ENCODE measurements around the gene ITGA5. TPM values are rescaled to one million over a fixed set of nuclear protein-coding genes. Genes with fewer than 3 reads are reported as not detected.

ITGA5 gene
- total and polyA plus RNA-seq, 2 experiments from 2014 or later, result 402 to 496 TPM

GRCh38 chr12:54407183-54407905, 11.7 kb downstream of the ITGA5 start:
- no peak overlapping the region for H3K4me2 ChIP-seq (ENCODE audit: unreplicated experiment)
- H4K20me1 ChIP-seq (ENCODE audit: insufficient read depth), result no peaks in the 10 kb centered on the region
- DNase-seq, result peak; percentile 36
- 46 to 50% methylated on average over 5 of the region's 5 CpGs for WGBS, 2 experiments (ENCODE audit: low coverage in 1 of 2, low lambda C conversion rate in 2 of 2, missing lambda C conversion rate in 2 of 2)
- TF ChIP-seq EZH2phosphoT487 (IDR thresholded peaks at IDR 0.05; ENCODE audit: insufficient read depth, low read depth) (no peak), EZH2 (IDR thresholded peaks at IDR 0.05; ENCODE audit: insufficient read depth, poor library complexity, severe bottlenecking) (no peak)
- in situ Hi-C loops (cut with MboI), result no loop called here
- H3K27ac ChIP-seq, result peak overlapping the region; percentile 37
- no peaks in the 10 kb centered on the region for H3K9me2 ChIP-seq (ENCODE audit: insufficient read depth)
- H3K9me3 ChIP-seq (ENCODE audit: low read depth), result no peaks in the 10 kb centered on the region
- no peak overlapping the region for H3K4me3 ChIP-seq
- H3K36me3 ChIP-seq (ENCODE audit: low read depth), result peaks cover 64% of the 10 kb centered on the region
- H3K4me1 ChIP-seq (ENCODE audit: insufficient read depth), result peaks cover 31% of the 10 kb centered on the region
- H3K9ac ChIP-seq, result peak overlapping the region; percentile 28; the same call in 1 of the 2 replicates
- H3K27me3 ChIP-seq (replicated peaks; ENCODE audit: insufficient read depth), result no peaks in the 10 kb centered on the region
- no peak overlapping the region for H2AFZ ChIP-seq
- H3K79me2 ChIP-seq (ENCODE audit: insufficient read depth), result peaks cover 78% of the 10 kb centered on the region
- H3F3A ChIP-seq (ENCODE audit: insufficient read depth), result peaks cover 71% of the 10 kb centered on the region

DNA sequence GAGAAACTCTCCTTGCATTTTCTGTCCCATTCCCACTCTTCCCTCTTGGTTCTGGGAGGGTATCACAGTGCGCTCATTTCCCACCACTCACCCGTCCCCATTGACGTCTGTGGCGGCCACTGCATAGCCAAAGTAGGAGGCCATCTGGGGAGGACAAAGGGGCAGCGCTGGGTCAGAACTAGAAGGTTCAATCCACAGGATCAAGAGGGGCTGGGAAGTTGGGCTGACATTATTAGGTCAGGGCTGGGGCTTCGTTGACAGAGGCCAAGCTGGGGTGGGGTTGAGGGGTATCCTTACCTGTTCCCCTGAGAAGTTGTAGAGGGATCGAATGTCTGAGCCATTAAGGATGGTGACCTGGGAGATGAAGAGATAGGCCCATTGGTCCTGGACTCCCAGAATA, 13.5 kb downstream of the ITGA5 start:
- Histone ChIP-seq H3K4me2 (ENCODE audit: unreplicated experiment) (no peak overlapping the region), H3K4me3 (no peak overlapping the region), H3K27me3 (replicated peaks; ENCODE audit: insufficient read depth) (no peaks in the 10 kb centered on the region), H2AFZ (no peak overlapping the region), H3K9ac (no peak overlapping the region), H3K9me2 (ENCODE audit: insufficient read depth) (no peaks in the 10 kb centered on the region), H3K36me3 (ENCODE audit: low read depth) (peaks cover 77% of the 10 kb centered on the region), H3K27ac (no peak overlapping the region), H3K79me2 (ENCODE audit: insufficient read depth) (peaks cover 67% of the 10 kb centered on the region), H3K9me3 (ENCODE audit: low read depth) (no peaks in the 10 kb centered on the region), H3K4me1 (ENCODE audit: insufficient read depth) (peaks cover 17% of the 10 kb centered on the region), H3F3A (ENCODE audit: insufficient read depth) (peaks cover 72% of the 10 kb centered on the region), H4K20me1 (ENCODE audit: insufficient read depth) (no peaks in the 10 kb centered on the region)
- TF ChIP-seq EZH2phosphoT487 (IDR thresholded peaks at IDR 0.05; ENCODE audit: insufficient read depth, low read depth) (no peak), EZH2 (IDR thresholded peaks at IDR 0.05; ENCODE audit: insufficient read depth, poor library complexity, severe bottlenecking) (no peak)
- in situ Hi-C loops (cut with MboI), result no loop called here
- WGBS, 2 experiments (ENCODE audit: low coverage in 1 of 2, low lambda C conversion rate in 2 of 2, missing lambda C conversion rate in 2 of 2), result 90% methylated on average over 7 of the region's 7 CpGs
- DNase-seq, result no peak

GRCh38 chr12:54405106-54405505, 14.0 kb downstream of the ITGA5 start:
- TF ChIP-seq EZH2phosphoT487 (IDR thresholded peaks at IDR 0.05; ENCODE audit: insufficient read depth, low read depth) (no peak), EZH2 (IDR thresholded peaks at IDR 0.05; ENCODE audit: insufficient read depth, poor library complexity, severe bottlenecking) (no peak)
- no peak overlapping the region for H2AFZ ChIP-seq
- H3K27me3 ChIP-seq (replicated peaks; ENCODE audit: insufficient read depth), result no peaks in the 10 kb centered on the region
- H3K27ac ChIP-seq, result no peak overlapping the region
- 82 to 84% methylated on average over 9 to 10 of the region's 10 CpGs for WGBS, 2 experiments (ENCODE audit: low coverage in 1 of 2, low lambda C conversion rate in 2 of 2, missing lambda C conversion rate in 2 of 2)
- H4K20me1 ChIP-seq (ENCODE audit: insufficient read depth), result no peaks in the 10 kb centered on the region
- H3K9me2 ChIP-seq (ENCODE audit: insufficient read depth), result no peaks in the 10 kb centered on the region
- H3F3A ChIP-seq (ENCODE audit: insufficient read depth), result peaks cover 72% of the 10 kb centered on the region
- no peaks in the 10 kb centered on the region for H3K9me3 ChIP-seq (ENCODE audit: low read depth)
- H3K4me1 ChIP-seq (ENCODE audit: insufficient read depth), result peaks cover 14% of the 10 kb centered on the region
- in situ Hi-C loops (cut with MboI), result no loop called here
- no peak overlapping the region for H3K4me2 ChIP-seq (ENCODE audit: unreplicated experiment)
- peaks cover 77% of the 10 kb centered on the region for H3K36me3 ChIP-seq (ENCODE audit: low read depth)
- no peak overlapping the region for H3K4me3 ChIP-seq
- no peak overlapping the region for H3K9ac ChIP-seq
- H3K79me2 ChIP-seq (ENCODE audit: insufficient read depth), result peaks cover 62% of the 10 kb centered on the region
- no peak for DNase-seq

- Histone ChIP-seq H3F3A (ENCODE audit: insufficient read depth) (peaks cover 77% of the 10 kb centered on the region), H3K27me3 (replicated peaks; ENCODE audit: insufficient read depth) (no peaks in the 10 kb centered on the region), H4K20me1 (ENCODE audit: insufficient read depth) (no peaks in the 10 kb centered on the region), H3K4me1 (ENCODE audit: insufficient read depth) (peaks cover 14% of the 10 kb centered on the region), H2AFZ (no peak overlapping the region), H3K79me2 (ENCODE audit: insufficient read depth) (peaks cover 54% of the 10 kb centered on the region), H3K9me2 (ENCODE audit: insufficient read depth) (no peaks in the 10 kb centered on the region), H3K27ac (peak overlapping the region; percentile 24), H3K36me3 (ENCODE audit: low read depth) (peaks cover 82% of the 10 kb centered on the region), H3K4me2 (ENCODE audit: unreplicated experiment) (no peak overlapping the region), H3K4me3 (no peak overlapping the region), H3K9ac (no peak overlapping the region), H3K9me3 (ENCODE audit: low read depth) (no peaks in the 10 kb centered on the region)
- in situ Hi-C loops (cut with MboI), result no loop called here
- no peak for TF ChIP-seq EZH2 (IDR thresholded peaks at IDR 0.05; ENCODE audit: insufficient read depth, poor library complexity, severe bottlenecking)
- no peak for TF ChIP-seq EZH2phosphoT487 (IDR thresholded peaks at IDR 0.05; ENCODE audit: insufficient read depth, low read depth)
- 72 to 74% methylated on average over 11 of the region's 11 CpGs for WGBS, 2 experiments (ENCODE audit: low coverage in 1 of 2, low lambda C conversion rate in 2 of 2, missing lambda C conversion rate in 2 of 2)
- peak; percentile 61 for DNase-seq
These were observed 14.7 kb downstream of the ITGA5 start for GRCh38 chr12:54404061-54405004.
